ENCODE measurements around the gene NUDT12.

NUDT12 gene

DNA sequence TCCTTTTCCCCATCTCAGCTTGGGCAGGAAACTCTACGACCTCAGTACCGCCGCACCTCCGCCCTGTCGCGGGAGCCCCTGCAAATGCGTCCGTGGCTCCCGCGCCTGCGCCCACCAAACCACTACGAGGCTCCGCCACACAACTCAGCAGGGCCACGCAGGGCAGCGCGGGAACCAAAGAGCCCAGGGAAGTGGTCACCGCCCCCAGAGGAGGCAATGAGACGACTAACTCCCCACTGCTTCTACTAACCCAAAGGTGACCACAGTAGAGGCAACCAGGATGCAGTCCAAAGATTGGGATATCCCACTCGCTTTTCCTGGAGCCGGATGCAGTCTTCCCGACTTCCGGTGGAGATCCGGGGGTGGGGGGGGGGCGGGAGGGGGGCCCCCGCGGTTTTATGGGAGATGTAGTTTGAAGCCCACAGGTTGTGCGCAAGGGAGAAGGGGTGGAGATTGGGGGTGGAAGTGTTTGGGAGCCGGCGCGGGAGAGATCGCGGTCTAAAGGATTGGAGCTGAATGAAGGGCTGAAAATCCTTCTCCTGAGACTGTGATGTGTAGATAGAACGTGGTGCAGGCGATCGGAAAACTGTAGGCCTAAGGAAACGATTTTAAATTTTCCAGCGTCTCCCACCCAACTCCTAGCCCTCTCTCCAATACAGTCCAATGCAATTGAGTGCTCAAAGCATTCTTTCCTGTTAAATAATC lies at the start of gene NUDT12:
NUDT12 (minus strand) TSS at position 337 of the 705 bp plus-strand sequence. CDS start 2,541 bp downstream, outside the sequence.
- TF ChIP-seq, protein P1, sequence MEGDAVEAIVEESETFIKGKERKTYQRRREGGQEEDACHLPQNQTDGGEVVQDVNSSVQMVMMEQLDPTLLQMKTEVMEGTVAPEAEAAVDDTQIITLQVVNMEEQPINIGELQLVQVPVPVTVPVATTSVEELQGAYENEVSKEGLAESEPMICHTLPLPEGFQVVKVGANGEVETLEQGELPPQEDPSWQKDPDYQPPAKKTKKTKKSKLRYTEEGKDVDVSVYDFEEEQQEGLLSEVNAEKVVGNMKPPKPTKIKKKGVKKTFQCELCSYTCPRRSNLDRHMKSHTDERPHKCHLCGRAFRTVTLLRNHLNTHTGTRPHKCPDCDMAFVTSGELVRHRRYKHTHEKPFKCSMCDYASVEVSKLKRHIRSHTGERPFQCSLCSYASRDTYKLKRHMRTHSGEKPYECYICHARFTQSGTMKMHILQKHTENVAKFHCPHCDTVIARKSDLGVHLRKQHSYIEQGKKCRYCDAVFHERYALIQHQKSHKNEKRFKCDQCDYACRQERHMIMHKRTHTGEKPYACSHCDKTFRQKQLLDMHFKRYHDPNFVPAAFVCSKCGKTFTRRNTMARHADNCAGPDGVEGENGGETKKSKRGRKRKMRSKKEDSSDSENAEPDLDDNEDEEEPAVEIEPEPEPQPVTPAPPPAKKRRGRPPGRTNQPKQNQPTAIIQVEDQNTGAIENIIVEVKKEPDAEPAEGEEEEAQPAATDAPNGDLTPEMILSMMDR (IDR thresholded peaks at IDR 0.05), result no peak
- Histone ChIP-seq H3K27ac (no peak within 1 kb of the TSS), H3K4me3 (ENCODE audit: low read depth in 1 of 2, low read length in 1 of 2) (peak within 1 kb of the TSS; percentile 20 to 50), H3K9me3 (no peaks in the 10 kb centered on the region), H3K36me3 (no peaks in the 10 kb centered on the region), H3K4me1 (ENCODE audit: control insufficient read depth in 1 of 2, insufficient read depth in 1 of 2, low read depth in 1 of 2, low read length in 1 of 2) (peaks cover 4 to 12% of the 10 kb centered on the region in 2 experiments), H3K27me3 (peaks cover 3% of the 10 kb centered on the region)

DNA sequence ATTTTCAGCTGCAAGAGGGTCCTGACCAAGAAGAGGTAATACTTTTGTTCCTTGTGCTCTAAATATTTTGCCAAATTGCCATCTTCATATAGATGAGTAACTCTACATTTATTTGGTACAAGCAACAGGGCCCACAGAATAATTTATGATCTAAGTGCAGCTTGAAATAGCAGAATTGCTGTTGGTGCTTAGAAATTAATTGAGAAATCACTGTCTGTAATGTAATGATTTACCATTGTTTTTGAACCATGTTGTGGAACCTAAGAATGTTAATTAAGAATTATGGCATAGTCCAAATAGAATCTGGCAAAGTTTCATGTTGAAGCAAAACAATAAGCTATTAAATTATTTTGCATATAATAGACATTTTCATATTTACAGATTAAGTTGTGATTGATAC lies 44.8 kb upstream of the NUDT12 start:
- Histone ChIP-seq H3K36me3 (no peaks in the 10 kb centered on the region), H3K4me1 (ENCODE audit: control insufficient read depth in 1 of 2, insufficient read depth in 1 of 2, low read depth in 1 of 2, low read length in 1 of 2) (no peaks in the 10 kb centered on the region), H3K27ac (no peak overlapping the region), H3K9me3 (no peaks in the 10 kb centered on the region), H3K4me3 (ENCODE audit: low read depth in 1 of 2, low read length in 1 of 2) (no peak overlapping the region), H3K27me3 (no peaks in the 10 kb centered on the region)
- TF ChIP-seq, protein P1 (IDR thresholded peaks at IDR 0.05), result no peak

DNA sequence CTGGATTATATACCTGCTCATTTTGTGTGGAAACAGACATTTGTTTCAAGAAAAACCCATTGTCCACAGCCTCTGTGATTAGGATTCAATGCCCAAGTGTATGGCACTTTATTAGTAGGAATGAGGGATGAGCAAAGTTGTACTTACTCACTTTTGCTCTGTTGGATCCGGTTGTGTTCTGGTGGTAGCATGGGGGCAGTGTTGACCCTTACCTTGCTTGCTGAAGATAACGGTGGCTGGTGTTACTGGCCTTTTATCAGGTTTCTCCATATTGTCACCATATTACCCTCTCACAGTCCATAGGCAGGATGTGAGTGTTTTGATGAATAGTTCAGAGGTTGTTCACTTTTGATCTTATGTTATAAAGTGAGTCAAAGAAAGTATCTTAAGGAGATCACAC lies 42.7 kb upstream of the NUDT12 start:
- TF ChIP-seq, protein P1 (IDR thresholded peaks at IDR 0.05), result no peak

DNA sequence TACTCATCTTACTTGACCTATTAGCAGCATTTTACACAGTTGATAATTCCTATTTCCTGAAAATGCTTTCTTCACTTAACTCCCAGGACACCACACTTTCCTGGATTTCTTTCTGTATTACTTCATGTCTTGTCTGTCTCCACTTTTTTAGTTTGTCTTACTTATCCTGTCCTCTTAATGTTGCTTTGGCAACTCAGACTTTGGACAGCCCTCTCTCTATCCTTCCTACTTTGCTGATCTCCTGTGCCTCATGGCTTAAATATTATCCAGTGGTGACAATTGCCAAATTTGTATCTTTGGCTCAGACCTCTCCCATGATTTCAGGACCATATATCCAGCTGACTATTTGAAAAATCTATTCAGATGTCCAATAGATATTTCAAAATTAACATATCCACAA lies 39.8 kb upstream of the NUDT12 start:
- Histone ChIP-seq H3K9me3 (no peaks in the 10 kb centered on the region), H3K4me1 (ENCODE audit: control insufficient read depth in 1 of 2, insufficient read depth in 1 of 2, low read depth in 1 of 2, low read length in 1 of 2) (no peaks in the 10 kb centered on the region), H3K27me3 (no peaks in the 10 kb centered on the region), H3K4me3 (ENCODE audit: low read depth in 1 of 2, low read length in 1 of 2) (no peak overlapping the region), H3K27ac (no peak overlapping the region), H3K36me3 (no peaks in the 10 kb centered on the region)
- TF ChIP-seq, protein P1 (IDR thresholded peaks at IDR 0.05), result no peak

More for the DNA sequence above, 42.7 kb upstream of the NUDT12 start:
- Histone ChIP-seq H3K27ac (no peak overlapping the region), H3K4me1 (ENCODE audit: control insufficient read depth in 1 of 2, insufficient read depth in 1 of 2, low read depth in 1 of 2, low read length in 1 of 2) (no peaks in the 10 kb centered on the region), H3K36me3 (no peaks in the 10 kb centered on the region), H3K27me3 (no peaks in the 10 kb centered on the region), H3K4me3 (ENCODE audit: low read depth in 1 of 2, low read length in 1 of 2) (no peak overlapping the region), H3K9me3 (no peaks in the 10 kb centered on the region)

DNA sequence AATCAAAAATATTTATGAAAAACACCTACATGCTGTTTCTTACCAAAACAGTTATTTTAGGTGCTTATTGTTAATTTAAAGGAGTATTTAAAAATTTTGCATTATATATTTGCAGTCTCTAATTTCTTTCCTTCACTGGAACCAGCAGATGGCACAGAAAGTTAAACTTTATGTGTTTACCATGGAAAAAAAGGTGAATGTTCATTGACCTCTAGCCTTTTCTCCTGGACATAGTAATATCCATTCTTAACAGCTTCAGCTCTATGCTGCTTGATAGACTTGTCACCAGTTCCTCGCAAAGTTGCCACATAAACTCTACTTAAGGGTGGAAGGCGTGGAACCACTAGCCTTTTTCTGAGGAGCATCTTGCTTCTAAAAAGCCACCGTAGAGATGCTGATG lies 38.7 kb upstream of the NUDT12 start:
- TF ChIP-seq, protein P1 (IDR thresholded peaks at IDR 0.05), result no peak
- no peak overlapping the region for H3K27ac ChIP-seq
- H3K36me3 ChIP-seq, result no peaks in the 10 kb centered on the region
- H3K27me3 ChIP-seq, result no peaks in the 10 kb centered on the region
- H3K9me3 ChIP-seq, result no peaks in the 10 kb centered on the region
- H3K4me1 ChIP-seq (ENCODE audit: control insufficient read depth in 1 of 2, insufficient read depth in 1 of 2, low read depth in 1 of 2, low read length in 1 of 2), result no peaks in the 10 kb centered on the region
- no peak overlapping the region for H3K4me3 ChIP-seq (ENCODE audit: low read depth in 1 of 2, low read length in 1 of 2)
